Fibroblast of lung (primary cell): Measurements from ENCODE around the gene SMG6.

Experiments used
- CTCF ChIP-seq, 2 donors: IDR thresholded peaks in 1 of 2; conservative IDR thresholded peaks in 1 of 2; 1 replicate in 1 of 2; 2 replicates in 1 of 2; pipeline ENCODE4 v1.5.1; 2011 to 2012; ENCODE audit warnings: low read length in 2 of 2, control low read depth in 1 of 2, inconsistent platforms in 1 of 2, low read depth in 1 of 2, mild to moderate bottlenecking in 1 of 2
- EZH2 ChIP-seq: IDR thresholded peaks from 2 replicates; pipeline ENCODE4 v1.5.1; 2012; ENCODE audit warnings: low read length, control low read depth, mild to moderate bottlenecking; ENCODE audit errors: missing control alignments

GRCh38 chr17:2047590-2047989 lies 256.0 kb downstream of the SMG6 start:
- TF ChIP-seq CTCF (conservative IDR thresholded peaks at IDR 0.05 in 1 of 2, IDR thresholded peaks at IDR 0.05 in 1 of 2; ENCODE audit: low read depth in 1 of 2, low read length in 2 of 2): no peak
- TF ChIP-seq EZH2: no peak
